Common myeloid progenitor, CD34-positive (primary cell): ENCODE results near the gene PDYN. TPM values are rescaled to one million over a fixed set of nuclear protein-coding genes. Genes with fewer than 3 reads are reported as not detected.
"Not testable (repeated sequence)": the region's sequence is repeated elsewhere in the genome, so short reads cannot be mapped to it uniquely, and the experiment has no call there.

Source experiments
- CTCF ChIA-PET: fragments of 350-600 bp; sonication (Branson Sonifier 250); formaldehyde crosslinking; loops from one replicate; lab custom pipeline; 2021; ENCODE audit warnings: antibody characterized with exemption; lab: Charles Lee
- POLR2A ChIA-PET: fragments of 350-600 bp; sonication (Branson Sonifier 250); formaldehyde crosslinking; loops from one replicate; lab custom pipeline; 2021; ENCODE audit warnings: antibody characterized with exemption; lab: Charles Lee
- DNase-seq, 3 donors: peaks; one replicate each; pipeline versions ENCODE4 v3.0.0 to v3.0.0-alpha.2; 2013
- H3K27ac ChIP-seq, 2 experiments: 1 replicate in 1 of 2; 2 replicates in 1 of 2; pipeline ENCODE4 v1.7.0; 2013; ENCODE audit warnings: inconsistent platforms in 2 of 2, low read length in 2 of 2, mild to moderate bottlenecking in 2 of 2, low read depth in 1 of 2, moderate library complexity in 1 of 2; ENCODE audit not compliant: severe bottlenecking in 2 of 2, insufficient read depth in 1 of 2, poor library complexity in 1 of 2
- H3K27me3 ChIP-seq, 5 experiments: replicated peaks in 2 of 5; 1 replicate in 3 of 5; 2 replicates in 2 of 5; pipeline versions ENCODE4 v1.6.1 to v1.7.0; 2013; ENCODE audit warnings: low read length in 4 of 5, mild to moderate bottlenecking in 2 of 5, moderate library complexity in 2 of 5, inconsistent platforms in 1 of 5; ENCODE audit not compliant: insufficient read depth in 5 of 5, control insufficient read depth in 4 of 5
- H3K36me3 ChIP-seq, 4 experiments: 1 replicate in 2 of 4; 2 replicates in 2 of 4; pipeline versions ENCODE4 v1.6.1 to v1.7.0; 2013; ENCODE audit warnings: low read length in 3 of 4, control low read depth in 1 of 4, mild to moderate bottlenecking in 1 of 4; ENCODE audit not compliant: control insufficient read depth in 4 of 4, insufficient read depth in 4 of 4
- H3K4me1 ChIP-seq, 4 experiments: 1 replicate in 3 of 4; 2 replicates in 1 of 4; pipeline versions ENCODE4 v1.6.1 to v1.7.1; 2013; ENCODE audit warnings: low read length in 3 of 4, mild to moderate bottlenecking in 3 of 4, control low read depth in 1 of 4, inconsistent platforms in 1 of 4, moderate library complexity in 1 of 4; ENCODE audit not compliant: control insufficient read depth in 4 of 4, insufficient read depth in 4 of 4; ENCODE audit errors: control extremely low read depth in 1 of 4
- H3K4me3 ChIP-seq, 7 experiments: 1 replicate in 4 of 7; 2 replicates in 3 of 7; pipeline versions ENCODE4 v1.5.1 to v1.7.0; 2013; ENCODE audit warnings: mild to moderate bottlenecking in 7 of 7, low read length in 6 of 7, moderate library complexity in 6 of 7, inconsistent platforms in 2 of 7, low read depth in 2 of 7, control low read depth in 1 of 7; ENCODE audit not compliant: insufficient read depth in 4 of 7, control insufficient read depth in 1 of 7; ENCODE audit errors: extremely low read depth in 1 of 7
- H3K9me3 ChIP-seq, 5 experiments: 1 replicate in 4 of 5; 2 replicates in 1 of 5; pipeline versions ENCODE4 v1.6.1 to v1.7.1; 2013; ENCODE audit warnings: low read length in 4 of 5, mild to moderate bottlenecking in 2 of 5, inconsistent platforms in 1 of 5, low read depth in 1 of 5, moderate library complexity in 1 of 5; ENCODE audit not compliant: control insufficient read depth in 4 of 5, insufficient read depth in 2 of 5; ENCODE audit errors: control extremely low read depth in 1 of 5
- WGBS: methylation state at CpG from one replicate; pipeline ENCODE4 v1.1.5; 2013; ENCODE audit not compliant: insufficient coverage; 5-methylcytosine and 5-hydroxymethylcytosine counted together
- polyA plus RNA-seq: library from polyadenylated mRNA; unstranded; fragments of 120-200 nt; gene quantifications from one replicate; pipeline ENCODE4 v1.2.1, GENCODE V29; 2013

Gene PDYN
- not detected for polyA plus RNA-seq

GRCh38 chr20:1993986-1994385 lies at the start of gene PDYN:
Gene PDYN (minus strand): TSS chr20:1994058. CDS start chr20:1983084, 10,974 bp downstream.
- Histone ChIP-seq H3K27ac (no peak within 1 kb of the TSS), H3K27me3 (peaks cover 6 to 90% (median 18%) of the 10 kb centered on the region in 5 experiments), H3K36me3 (no peaks in the 10 kb centered on the region), H3K4me3 (no peak within 1 kb of the TSS), H3K4me1 (no peaks in the 10 kb centered on the region), H3K9me3 (no peaks in the 10 kb centered on the region)
- ChIA-PET POLR2A (no interaction called here), CTCF (no interaction called here)
- DNase-seq = peak in 2 of 3 donors; percentile 4 to 6
- 31% methylated on average over 7 of the region's 9 CpGs for WGBS

GRCh38 chr20:2042400-2042799 lies 48.5 kb upstream of the PDYN start:
- DNase-seq = no peak
- Histone ChIP-seq H3K9me3 (peaks cover 0 to 2% (median 0%) of the 10 kb centered on the region in 5 experiments), H3K4me3 (no peak overlapping the region), H3K36me3 (no peaks in the 10 kb centered on the region), H3K4me1 (no peaks in the 10 kb centered on the region), H3K27me3 (peaks cover 2 to 26% (median 17%) of the 10 kb centered on the region in 5 experiments), H3K27ac (no peak overlapping the region)
- CTCF ChIA-PET = interaction anchor here (1.1 kb wide), 1 partner anchor 9 kb away, joined by 3 read pairs; no protein-coding TSS in a partner anchor
- 78% methylated on average over 3 of the region's 6 CpGs for WGBS
- POLR2A ChIA-PET = no interaction called here

DNA sequence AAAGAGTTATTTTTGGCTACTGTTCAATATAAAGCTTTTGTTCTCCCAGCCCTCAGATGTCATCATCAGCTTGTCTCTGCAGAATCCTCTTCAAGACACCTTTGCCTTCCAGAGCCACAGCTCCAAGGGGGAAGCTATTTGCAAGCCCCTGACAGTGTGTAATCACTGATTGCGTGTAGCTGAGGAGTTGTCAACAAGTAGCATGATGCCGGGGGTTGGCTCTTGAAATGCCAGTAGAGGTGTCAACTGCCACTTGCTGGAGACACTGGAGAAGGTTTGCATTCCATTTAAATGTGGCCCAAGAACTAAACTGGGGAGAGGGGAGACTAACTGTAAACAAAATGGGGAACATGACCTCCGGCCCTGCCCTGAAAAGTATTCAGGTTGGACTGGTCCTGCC lies 44.3 kb upstream of the PDYN start:
- DNase-seq = no peak
- Histone ChIP-seq H3K36me3 (no peaks in the 10 kb centered on the region), H3K4me1 (no peaks in the 10 kb centered on the region), H3K4me3 (no peak overlapping the region), H3K27ac (no peak overlapping the region), H3K9me3 (no peaks in the 10 kb centered on the region), H3K27me3 (peaks cover 3 to 55% (median 16%) of the 10 kb centered on the region in 5 experiments)
- ChIA-PET CTCF (no interaction called here), POLR2A (no interaction called here)
- 32% methylated on average over 3 of the region's 3 CpGs for WGBS

GRCh38 chr20:2037296-2037914 lies 43.5 kb upstream of the PDYN start:
- DNase-seq = no peak
- no peak overlapping the region for H3K27ac ChIP-seq
- peaks cover 3 to 59% (median 17%) of the 10 kb centered on the region in 5 experiments for H3K27me3 ChIP-seq
- ChIA-PET POLR2A (no interaction called here), CTCF (interaction anchor here (1.3 to 2.7 kb wide), 2 partner anchors 30 to 72 kb away, joined by 3 to 7 read pairs; no protein-coding TSS in a partner anchor)
- H3K9me3 ChIP-seq = no peaks in the 10 kb centered on the region
- H3K4me1 ChIP-seq = no peaks in the 10 kb centered on the region
- H3K4me3 ChIP-seq = no peak overlapping the region
- no peaks in the 10 kb centered on the region for H3K36me3 ChIP-seq
- WGBS = 100% methylated on average over 3 of the region's 4 CpGs

DNA sequence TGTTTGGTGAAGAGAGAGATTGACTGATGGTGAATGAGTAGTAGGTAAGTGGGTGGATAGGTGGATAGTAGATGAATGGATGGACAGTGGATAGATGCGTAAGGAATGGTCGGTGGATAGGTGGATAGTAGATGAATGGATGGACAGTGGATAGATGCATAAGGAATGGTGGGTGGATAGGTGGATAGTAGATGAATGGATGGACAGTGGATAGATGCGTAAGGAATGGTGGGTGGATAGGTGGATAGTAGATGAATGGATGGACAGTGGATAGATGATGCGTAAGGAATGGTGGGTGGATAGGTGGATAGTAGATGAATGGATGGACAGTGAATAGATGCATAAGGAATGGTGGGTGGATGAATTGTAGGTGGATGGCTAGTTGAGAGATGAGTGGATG lies 42.5 kb upstream of the PDYN start:
- H3K4me3 ChIP-seq, H3K36me3 ChIP-seq, DNase-seq, H3K27ac ChIP-seq, H3K9me3 ChIP-seq, POLR2A ChIA-PET, H3K4me1 ChIP-seq: not testable (repeated sequence)
- peaks cover 3 to 65% (median 14%) of the 10 kb centered on the region in 5 experiments for H3K27me3 ChIP-seq
- CTCF ChIA-PET = interaction anchor here (1.3 to 2.7 kb wide), 2 partner anchors 29 to 71 kb away, joined by 3 to 7 read pairs; no protein-coding TSS in a partner anchor
- 100% methylated on average over 4 of the region's 4 CpGs for WGBS

DNA sequence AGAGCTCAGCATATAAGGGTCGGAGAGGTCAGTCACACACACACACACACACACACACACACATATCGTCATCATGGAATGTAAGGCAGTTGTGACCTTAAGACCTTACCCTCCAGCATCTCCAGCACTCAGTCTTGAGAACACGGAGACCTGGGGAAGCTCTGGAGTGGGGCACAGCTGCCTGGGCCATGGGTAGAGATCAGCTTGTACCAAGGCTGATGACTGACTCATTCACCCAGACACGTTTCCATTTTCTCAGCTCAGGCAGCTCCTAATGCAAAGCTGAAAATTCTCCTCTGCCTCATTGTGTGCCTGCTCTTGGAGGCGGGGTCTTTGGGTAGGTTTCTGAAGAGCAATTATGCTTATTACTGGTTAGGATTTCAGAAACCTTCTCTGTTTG lies 38.3 kb upstream of the PDYN start:
- no peak overlapping the region for H3K27ac ChIP-seq
- ChIA-PET POLR2A (no interaction called here), CTCF (interaction anchor here (0.8 to 1.7 kb wide), 2 partner anchors 25 to 61 kb away, joined by 3 to 5 read pairs; no protein-coding TSS in a partner anchor)
- no peaks in the 10 kb centered on the region for H3K36me3 ChIP-seq
- H3K4me3 ChIP-seq = no peak overlapping the region
- DNase-seq = no peak
- peaks cover 0 to 53% (median 8%) of the 10 kb centered on the region in 5 experiments for H3K27me3 ChIP-seq
- H3K4me1 ChIP-seq = no peaks in the 10 kb centered on the region
- 40% methylated on average over 2 of the region's 5 CpGs for WGBS
- H3K9me3 ChIP-seq = peaks cover 0 to 3% (median 2%) of the 10 kb centered on the region in 5 experiments

GRCh38 chr20:2026514-2026913 lies 32.7 kb upstream of the PDYN start:
- Histone ChIP-seq H3K4me3 (no peak overlapping the region), H3K27me3 (peaks cover 0 to 31% (median 4%) of the 10 kb centered on the region in 5 experiments), H3K4me1 (no peaks in the 10 kb centered on the region), H3K27ac (no peak overlapping the region), H3K36me3 (no peaks in the 10 kb centered on the region), H3K9me3 (peaks cover 0 to 16% (median 14%) of the 10 kb centered on the region in 5 experiments)
- DNase-seq = no peak
- CTCF ChIA-PET = interaction anchor here (0.7 kb wide), 1 partner anchor 20 kb away, joined by 3 read pairs; no protein-coding TSS in a partner anchor
- POLR2A ChIA-PET = no interaction called here
- WGBS = 89% methylated on average over 4 of the region's 4 CpGs
